Epithelial cell of proximal tubule (primary cell): ENCODE data around the gene TP53I3. TPM values are rescaled to one million over a fixed set of nuclear protein-coding genes. Genes with fewer than 3 reads are reported as not detected.

ENCODE experiments used
- DNase-seq: peaks from one replicate; pipeline ENCODE4 v3.0.0-alpha.2; 2011; ENCODE audit warnings: low read depth
- H3K4me3 ChIP-seq: 2 replicates; pipeline ENCODE4 v1.5.1; 2011; ENCODE audit warnings: low read depth, mild to moderate bottlenecking, low read length
- total RNA-seq: library from RNA; depleted of rRNA; stranded (reverse); fragments of >200 nt; gene quantifications from 2 replicates; pipeline ENCODE4 v1.2.3, GENCODE V29; 2015
- TF ChIP-seq, protein P1 (sequence below): conservative IDR thresholded peaks from 2 replicates; pipeline ENCODE4 v1.5.1; 2012; ENCODE audit warnings: low read depth, mild to moderate bottlenecking, low read length

Gene TP53I3, protein sequence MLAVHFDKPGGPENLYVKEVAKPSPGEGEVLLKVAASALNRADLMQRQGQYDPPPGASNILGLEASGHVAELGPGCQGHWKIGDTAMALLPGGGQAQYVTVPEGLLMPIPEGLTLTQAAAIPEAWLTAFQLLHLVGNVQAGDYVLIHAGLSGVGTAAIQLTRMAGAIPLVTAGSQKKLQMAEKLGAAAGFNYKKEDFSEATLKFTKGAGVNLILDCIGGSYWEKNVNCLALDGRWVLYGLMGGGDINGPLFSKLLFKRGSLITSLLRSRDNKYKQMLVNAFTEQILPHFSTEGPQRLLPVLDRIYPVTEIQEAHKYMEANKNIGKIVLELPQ
- total RNA-seq: 36.5 and 46.0 TPM in 2 replicates

DNA sequence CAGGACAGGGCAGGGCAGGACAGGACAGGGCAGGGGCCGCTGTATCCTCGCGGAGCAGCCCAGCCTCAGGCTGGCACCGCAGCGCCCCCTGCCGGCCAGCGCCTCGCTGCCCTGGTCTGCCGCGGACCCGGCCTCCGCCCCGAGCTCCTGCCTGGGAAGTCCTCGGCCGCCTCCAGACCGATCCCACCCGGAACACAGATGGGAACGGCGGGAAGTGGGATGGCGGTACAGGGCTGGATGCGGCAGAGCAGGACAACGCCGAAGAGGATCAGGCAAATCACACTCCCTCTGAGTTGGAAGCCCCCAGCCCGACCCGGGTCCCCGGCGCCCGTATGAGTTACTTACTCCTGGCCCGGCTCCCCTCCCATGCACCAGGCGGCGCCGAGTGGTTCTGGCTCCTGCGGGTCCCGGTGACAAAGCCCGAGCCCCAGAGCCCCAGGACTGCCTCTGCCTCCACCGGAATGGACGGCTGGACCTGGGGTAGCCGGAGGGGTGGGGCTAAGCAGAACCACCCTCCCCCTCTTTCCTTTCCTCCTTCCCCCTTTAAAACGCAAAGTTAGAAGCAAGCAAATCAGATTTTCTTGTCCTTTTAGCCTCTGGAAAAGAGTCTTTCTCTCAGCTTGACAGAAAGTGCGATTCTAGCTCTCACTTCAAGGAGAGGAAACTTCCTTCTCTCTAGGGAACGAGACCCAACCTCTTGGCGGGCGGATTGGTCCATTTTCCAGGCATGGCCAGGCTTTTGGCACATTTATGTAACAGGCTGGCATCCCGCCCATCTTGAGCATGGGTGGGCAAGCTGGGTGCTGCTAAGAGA, at the start of gene TP53I3:
TP53I3 (minus strand) TSS at position 449 of the 814 bp plus-strand sequence. CDS start 508 bp downstream, outside the sequence.
- DNase-seq: peak; percentile 23
- TF ChIP-seq, protein P1, sequence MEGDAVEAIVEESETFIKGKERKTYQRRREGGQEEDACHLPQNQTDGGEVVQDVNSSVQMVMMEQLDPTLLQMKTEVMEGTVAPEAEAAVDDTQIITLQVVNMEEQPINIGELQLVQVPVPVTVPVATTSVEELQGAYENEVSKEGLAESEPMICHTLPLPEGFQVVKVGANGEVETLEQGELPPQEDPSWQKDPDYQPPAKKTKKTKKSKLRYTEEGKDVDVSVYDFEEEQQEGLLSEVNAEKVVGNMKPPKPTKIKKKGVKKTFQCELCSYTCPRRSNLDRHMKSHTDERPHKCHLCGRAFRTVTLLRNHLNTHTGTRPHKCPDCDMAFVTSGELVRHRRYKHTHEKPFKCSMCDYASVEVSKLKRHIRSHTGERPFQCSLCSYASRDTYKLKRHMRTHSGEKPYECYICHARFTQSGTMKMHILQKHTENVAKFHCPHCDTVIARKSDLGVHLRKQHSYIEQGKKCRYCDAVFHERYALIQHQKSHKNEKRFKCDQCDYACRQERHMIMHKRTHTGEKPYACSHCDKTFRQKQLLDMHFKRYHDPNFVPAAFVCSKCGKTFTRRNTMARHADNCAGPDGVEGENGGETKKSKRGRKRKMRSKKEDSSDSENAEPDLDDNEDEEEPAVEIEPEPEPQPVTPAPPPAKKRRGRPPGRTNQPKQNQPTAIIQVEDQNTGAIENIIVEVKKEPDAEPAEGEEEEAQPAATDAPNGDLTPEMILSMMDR: peak; percentile 76
- peak within 1 kb of the TSS; percentile 71 for H3K4me3 ChIP-seq

DNA sequence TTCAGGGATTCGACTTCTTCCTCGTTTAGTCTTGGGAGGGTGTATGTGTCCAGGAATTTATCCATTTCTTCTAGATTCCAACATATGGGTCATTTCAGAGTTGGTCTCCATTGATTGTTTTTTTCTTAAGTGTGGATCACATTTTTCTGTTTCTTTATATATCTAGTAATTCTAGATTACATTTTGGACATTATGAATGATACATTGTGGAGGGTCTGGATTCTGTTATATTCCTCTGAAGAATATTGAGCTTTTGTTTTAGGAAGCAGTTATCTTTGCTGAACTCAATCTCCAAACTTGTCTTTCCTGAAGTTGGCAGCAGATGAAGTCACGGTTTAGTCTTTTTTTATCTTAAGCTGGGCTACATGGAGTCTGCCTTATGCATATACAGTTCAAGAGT, 47.9 kb upstream of the TP53I3 start:
- DNase-seq: no peak
- no peak overlapping the region for H3K4me3 ChIP-seq
- TF ChIP-seq, protein P1: no peak

- no peak overlapping the region for H3K4me3 ChIP-seq
- no peak for DNase-seq
- TF ChIP-seq, protein P1: no peak
Observed at GRCh38 chr2:24125956-24126355, 41.3 kb upstream of the TP53I3 start.

GRCh38 chr2:24123922-24124580, 39.4 kb upstream of the TP53I3 start:
- TF ChIP-seq, protein P1: no peak
- H3K4me3 ChIP-seq: peak overlapping the region; percentile 82
- no peak for DNase-seq

DNA sequence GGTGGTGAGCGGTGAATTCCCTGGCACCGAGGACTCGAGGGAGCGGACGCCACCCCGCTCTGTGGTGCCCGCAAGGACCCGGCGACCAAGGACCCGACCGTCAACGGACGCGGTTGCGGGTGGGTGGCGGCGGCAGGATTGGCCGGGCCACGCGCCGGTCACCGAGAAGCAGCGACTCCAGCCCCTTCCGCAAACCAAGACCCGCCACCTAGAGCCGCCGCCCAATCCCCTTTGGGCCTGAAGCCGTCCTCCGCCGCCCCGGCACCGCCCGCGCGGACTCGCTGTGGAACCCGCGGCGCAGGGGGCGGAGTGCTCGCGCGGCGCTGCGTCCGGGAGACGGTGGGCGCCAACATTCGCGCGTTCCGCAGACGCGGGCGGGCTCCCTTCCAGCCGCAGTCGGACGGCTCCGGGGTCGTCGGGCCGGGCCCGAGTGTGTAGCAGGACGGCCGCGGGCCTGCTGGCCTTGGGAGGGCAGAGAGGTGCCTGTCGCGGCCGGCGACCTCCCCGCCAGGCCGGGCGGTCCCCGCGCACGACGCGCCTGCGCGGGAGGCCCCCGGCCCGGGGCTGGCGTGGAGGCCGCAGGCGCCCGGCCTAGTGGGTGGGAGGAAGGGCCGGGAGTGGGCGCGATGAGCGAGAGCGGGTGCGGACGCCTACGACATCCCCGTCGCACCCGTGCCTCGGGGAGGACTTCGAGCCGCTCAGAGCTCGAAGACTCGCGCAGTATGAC, 38.7 kb upstream of the TP53I3 start, which contains the start of the genes FAM228B and PFN4:
FAM228B (plus strand) TSS at position 275 of the 727 bp plus-strand sequence. CDS start 893 bp downstream, outside the sequence.
PFN4 (minus strand) TSS at position 140 of the 727 bp plus-strand sequence. CDS start 799 bp downstream, outside the sequence.
- peak within 1 kb of the TSS; percentile 82 for H3K4me3 ChIP-seq
- DNase-seq: no peak
- TF ChIP-seq, protein P1: no peak
